ENCODE data around the gene HMGN3.

HMGN3 gene

GRCh38 chr6:79246891-79247290 is 12.4 kb upstream of the HMGN3 start:
- Mint-ChIP-seq H3K4me3 (no peak overlapping the region), H3K9me3 (ENCODE audit: low read depth) (no peaks in the 10 kb centered on the region), H3K36me3 (no peaks in the 10 kb centered on the region), H3K27ac (no peak overlapping the region), H3K27me3 (no peaks in the 10 kb centered on the region), H3K4me1 (ENCODE audit: low read depth) (no peaks in the 10 kb centered on the region)

GRCh38 chr6:79241228-79241627 is 6.7 kb upstream of the HMGN3 start:
- H3K4me1 Mint-ChIP-seq (ENCODE audit: low read depth), result no peaks in the 10 kb centered on the region

GRCh38 chr6:79240509-79240908 is 6.0 kb upstream of the HMGN3 start:
- Mint-ChIP-seq H3K36me3 (no peaks in the 10 kb centered on the region), H3K9me3 (ENCODE audit: low read depth) (no peaks in the 10 kb centered on the region), H3K27me3 (peaks cover 2% of the 10 kb centered on the region), H3K4me1 (ENCODE audit: low read depth) (no peaks in the 10 kb centered on the region), H3K4me3 (no peak overlapping the region), H3K27ac (no peak overlapping the region)

More at GRCh38 chr6:79241228-79241627, 6.7 kb upstream of the HMGN3 start:
- Mint-ChIP-seq H3K27ac (no peak overlapping the region), H3K9me3 (ENCODE audit: low read depth) (no peaks in the 10 kb centered on the region), H3K4me3 (no peak overlapping the region), H3K27me3 (peaks cover 2% of the 10 kb centered on the region), H3K36me3 (no peaks in the 10 kb centered on the region)

GRCh38 chr6:79239536-79240168 is 5.2 kb upstream of the HMGN3 start:
- Mint-ChIP-seq H3K36me3 (no peaks in the 10 kb centered on the region), H3K27ac (no peak overlapping the region), H3K4me3 (no peak overlapping the region), H3K9me3 (ENCODE audit: low read depth) (no peaks in the 10 kb centered on the region), H3K27me3 (peaks cover 2% of the 10 kb centered on the region), H3K4me1 (ENCODE audit: low read depth) (peaks cover 3% of the 10 kb centered on the region)

GRCh38 chr6:79238919-79239318 is 4.4 kb upstream of the HMGN3 start:
- Mint-ChIP-seq H3K27ac (no peak overlapping the region), H3K36me3 (no peaks in the 10 kb centered on the region), H3K9me3 (ENCODE audit: low read depth) (no peaks in the 10 kb centered on the region), H3K27me3 (peaks cover 2% of the 10 kb centered on the region), H3K4me1 (ENCODE audit: low read depth) (peaks cover 8% of the 10 kb centered on the region), H3K4me3 (no peak overlapping the region)

GRCh38 chr6:79236711-79237110 is 2.2 kb upstream of the HMGN3 start:
- Mint-ChIP-seq H3K27me3 (peaks cover 2% of the 10 kb centered on the region), H3K4me1 (ENCODE audit: low read depth) (peaks cover 22% of the 10 kb centered on the region), H3K9me3 (ENCODE audit: low read depth) (no peaks in the 10 kb centered on the region), H3K4me3 (no peak overlapping the region), H3K36me3 (no peaks in the 10 kb centered on the region), H3K27ac (no peak overlapping the region)

GRCh38 chr6:79233611-79234149 is 802 bp downstream of the HMGN3 start:
- peak overlapping the region; percentile 91 for H3K27ac Mint-ChIP-seq
- H3K27me3 Mint-ChIP-seq, result no peaks in the 10 kb centered on the region
- H3K4me3 Mint-ChIP-seq, result peak overlapping the region; percentile 98
- H3K36me3 Mint-ChIP-seq, result peaks cover 2% of the 10 kb centered on the region
- H3K9me3 Mint-ChIP-seq (ENCODE audit: low read depth), result no peaks in the 10 kb centered on the region
- H3K4me1 Mint-ChIP-seq (ENCODE audit: low read depth), result peaks cover 32% of the 10 kb centered on the region

GRCh38 chr6:79232696-79233462 is 1.6 kb downstream of the HMGN3 start:
- Mint-ChIP-seq H3K4me3 (peak overlapping the region; percentile 98), H3K36me3 (peaks cover 4% of the 10 kb centered on the region), H3K4me1 (ENCODE audit: low read depth) (peaks cover 33% of the 10 kb centered on the region), H3K27ac (peak overlapping the region; percentile 91), H3K27me3 (no peaks in the 10 kb centered on the region), H3K9me3 (ENCODE audit: low read depth) (no peaks in the 10 kb centered on the region)

- no peak overlapping the region for H3K27ac Mint-ChIP-seq
- H3K27me3 Mint-ChIP-seq, result no peaks in the 10 kb centered on the region
- H3K4me1 Mint-ChIP-seq (ENCODE audit: low read depth), result peaks cover 40% of the 10 kb centered on the region
- H3K36me3 Mint-ChIP-seq, result peaks cover 4% of the 10 kb centered on the region
- H3K9me3 Mint-ChIP-seq (ENCODE audit: low read depth), result no peaks in the 10 kb centered on the region
- no peak overlapping the region for H3K4me3 Mint-ChIP-seq
Observed at GRCh38 chr6:79231666-79232065, 2.8 kb downstream of the HMGN3 start.

- H3K9me3 Mint-ChIP-seq (ENCODE audit: low read depth), result no peaks in the 10 kb centered on the region
- H3K4me3 Mint-ChIP-seq, result no peak overlapping the region
- H3K4me1 Mint-ChIP-seq (ENCODE audit: low read depth), result peaks cover 40% of the 10 kb centered on the region
- no peaks in the 10 kb centered on the region for H3K27me3 Mint-ChIP-seq
- peaks cover 4% of the 10 kb centered on the region for H3K36me3 Mint-ChIP-seq
- no peak overlapping the region for H3K27ac Mint-ChIP-seq
Observed at GRCh38 chr6:79231101-79231500, 3.4 kb downstream of the HMGN3 start.

GRCh38 chr6:79230149-79230548 is 4.3 kb downstream of the HMGN3 start:
- Mint-ChIP-seq H3K27ac (no peak overlapping the region), H3K9me3 (ENCODE audit: low read depth) (no peaks in the 10 kb centered on the region), H3K4me1 (ENCODE audit: low read depth) (peaks cover 40% of the 10 kb centered on the region), H3K36me3 (peaks cover 4% of the 10 kb centered on the region), H3K27me3 (no peaks in the 10 kb centered on the region), H3K4me3 (no peak overlapping the region)

GRCh38 chr6:79227445-79227844 is 7.0 kb downstream of the HMGN3 start:
- Mint-ChIP-seq H3K36me3 (peaks cover 9% of the 10 kb centered on the region), H3K27me3 (no peaks in the 10 kb centered on the region), H3K4me1 (ENCODE audit: low read depth) (peaks cover 23% of the 10 kb centered on the region), H3K4me3 (no peak overlapping the region), H3K27ac (no peak overlapping the region), H3K9me3 (ENCODE audit: low read depth) (no peaks in the 10 kb centered on the region)

GRCh38 chr6:79226660-79227059 is 7.8 kb downstream of the HMGN3 start:
- H3K9me3 Mint-ChIP-seq (ENCODE audit: low read depth), result no peaks in the 10 kb centered on the region
- peaks cover 9% of the 10 kb centered on the region for H3K36me3 Mint-ChIP-seq
- no peak overlapping the region for H3K27ac Mint-ChIP-seq
- peaks cover 18% of the 10 kb centered on the region for H3K4me1 Mint-ChIP-seq (ENCODE audit: low read depth)
- H3K4me3 Mint-ChIP-seq, result no peak overlapping the region
- no peaks in the 10 kb centered on the region for H3K27me3 Mint-ChIP-seq

GRCh38 chr6:79225717-79226599 is 8.5 kb downstream of the HMGN3 start:
- H3K4me3 Mint-ChIP-seq, result no peak overlapping the region
- H3K9me3 Mint-ChIP-seq (ENCODE audit: low read depth), result no peaks in the 10 kb centered on the region
- no peaks in the 10 kb centered on the region for H3K27me3 Mint-ChIP-seq
- H3K36me3 Mint-ChIP-seq, result peaks cover 9% of the 10 kb centered on the region
- H3K27ac Mint-ChIP-seq, result no peak overlapping the region
- peaks cover 12% of the 10 kb centered on the region for H3K4me1 Mint-ChIP-seq (ENCODE audit: low read depth)
